ENCODE data around the gene LETMD1.

- TF ChIP-seq EZH2phosphoT487 (IDR thresholded peaks at IDR 0.05; ENCODE audit: insufficient read depth, low read depth), result no peak
- no peak for TF ChIP-seq EZH2 (IDR thresholded peaks at IDR 0.05; ENCODE audit: insufficient read depth, poor library complexity, severe bottlenecking)
These were observed 36.2 kb upstream of the LETMD1 start for GRCh38 chr12:51011955-51012354.

Data from GM23248 (cell line).